Measurements from ENCODE around the gene PVALEF. TPM values are rescaled to one million over a fixed set of nuclear protein-coding genes. Genes with fewer than 3 reads are reported as not detected.

The PVALEF gene
- polyA plus RNA-seq, 1 of the 3 experiments (the other 2 are of a cell fraction), result not detected

DNA sequence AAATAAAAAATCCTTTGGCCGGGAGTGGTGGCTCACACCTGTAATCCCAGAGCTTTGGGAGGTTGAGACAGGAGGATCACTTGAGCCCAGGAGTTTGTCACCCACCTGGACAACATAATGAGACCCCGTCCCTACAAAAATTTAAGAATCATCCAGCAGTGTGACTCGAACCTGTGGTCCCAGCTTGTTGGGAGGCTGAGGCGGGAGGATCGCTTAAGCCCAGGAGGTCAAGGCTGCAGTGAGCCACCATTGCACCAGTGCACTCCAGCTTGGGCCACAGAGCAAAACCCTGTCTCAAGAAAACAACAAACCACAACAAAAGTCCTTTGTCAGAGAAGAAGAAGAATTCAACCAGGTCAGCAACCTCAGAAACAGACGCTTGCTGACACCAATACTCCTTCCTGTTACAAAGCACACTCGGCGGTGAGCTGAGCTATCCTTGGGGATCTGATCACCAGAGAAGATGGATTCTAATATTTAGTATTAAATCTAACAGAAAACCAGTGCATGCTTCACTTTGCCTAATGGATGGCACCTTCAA, 12.9 kb upstream of the PVALEF start (continued):
- TF ChIP-seq, protein P1, sequence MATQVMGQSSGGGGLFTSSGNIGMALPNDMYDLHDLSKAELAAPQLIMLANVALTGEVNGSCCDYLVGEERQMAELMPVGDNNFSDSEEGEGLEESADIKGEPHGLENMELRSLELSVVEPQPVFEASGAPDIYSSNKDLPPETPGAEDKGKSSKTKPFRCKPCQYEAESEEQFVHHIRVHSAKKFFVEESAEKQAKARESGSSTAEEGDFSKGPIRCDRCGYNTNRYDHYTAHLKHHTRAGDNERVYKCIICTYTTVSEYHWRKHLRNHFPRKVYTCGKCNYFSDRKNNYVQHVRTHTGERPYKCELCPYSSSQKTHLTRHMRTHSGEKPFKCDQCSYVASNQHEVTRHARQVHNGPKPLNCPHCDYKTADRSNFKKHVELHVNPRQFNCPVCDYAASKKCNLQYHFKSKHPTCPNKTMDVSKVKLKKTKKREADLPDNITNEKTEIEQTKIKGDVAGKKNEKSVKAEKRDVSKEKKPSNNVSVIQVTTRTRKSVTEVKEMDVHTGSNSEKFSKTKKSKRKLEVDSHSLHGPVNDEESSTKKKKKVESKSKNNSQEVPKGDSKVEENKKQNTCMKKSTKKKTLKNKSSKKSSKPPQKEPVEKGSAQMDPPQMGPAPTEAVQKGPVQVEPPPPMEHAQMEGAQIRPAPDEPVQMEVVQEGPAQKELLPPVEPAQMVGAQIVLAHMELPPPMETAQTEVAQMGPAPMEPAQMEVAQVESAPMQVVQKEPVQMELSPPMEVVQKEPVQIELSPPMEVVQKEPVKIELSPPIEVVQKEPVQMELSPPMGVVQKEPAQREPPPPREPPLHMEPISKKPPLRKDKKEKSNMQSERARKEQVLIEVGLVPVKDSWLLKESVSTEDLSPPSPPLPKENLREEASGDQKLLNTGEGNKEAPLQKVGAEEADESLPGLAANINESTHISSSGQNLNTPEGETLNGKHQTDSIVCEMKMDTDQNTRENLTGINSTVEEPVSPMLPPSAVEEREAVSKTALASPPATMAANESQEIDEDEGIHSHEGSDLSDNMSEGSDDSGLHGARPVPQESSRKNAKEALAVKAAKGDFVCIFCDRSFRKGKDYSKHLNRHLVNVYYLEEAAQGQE (IDR thresholded peaks at IDR 0.05; ENCODE audit: low read depth, low read length), result no peak
- no peak for TF ChIP-seq TCF12 (IDR thresholded peaks at IDR 0.05)
- TF ChIP-seq FOXM1 (IDR thresholded peaks at IDR 0.05; ENCODE audit: low read depth), result no peak
- TF ChIP-seq CHD2 (IDR thresholded peaks at IDR 0.05; ENCODE audit: low read length, partially characterized antibody), result no peak
- no peak for TF ChIP-seq SMC3 (IDR thresholded peaks at IDR 0.05; ENCODE audit: low read depth, low read length)
- no peak for TF ChIP-seq IRF3 (IDR thresholded peaks at IDR 0.05; ENCODE audit: low read depth, low read length)
- TF ChIP-seq FOSL2 (IDR thresholded peaks at IDR 0.05; ENCODE audit: borderline replicate concordance, low read depth), result no peak
- no peak for TF ChIP-seq POLR2AphosphoS5 (IDR thresholded peaks at IDR 0.05; ENCODE audit: low read depth, low read length)

DNA sequence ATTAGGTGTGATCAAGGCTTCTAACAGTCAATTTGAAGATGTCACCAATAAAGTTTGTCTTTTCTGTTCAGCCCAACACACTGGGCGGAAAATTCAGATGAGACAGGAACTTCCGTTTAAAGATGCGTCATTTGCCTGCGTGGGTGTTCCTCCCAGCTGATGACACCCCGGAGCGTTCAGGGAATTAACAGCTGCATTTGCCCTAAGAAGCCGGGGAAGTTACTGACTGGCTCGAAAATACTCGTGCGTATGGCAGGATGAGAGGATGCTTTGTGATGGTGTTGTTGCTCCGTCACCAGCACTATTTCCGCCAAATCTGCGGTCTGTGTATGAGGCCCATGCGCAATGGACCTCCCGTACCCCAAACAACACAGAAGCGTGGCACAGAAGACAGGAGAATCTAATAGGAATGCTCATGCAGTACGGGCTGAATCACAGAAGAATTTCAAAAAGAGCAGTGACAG, 11.9 kb upstream of the PVALEF start:
- peak; percentile 15 for DNase-seq
- no peak overlapping the region for H3K4me3 ChIP-seq (ENCODE audit: low read depth in 2 of 2, low read length in 1 of 2)
- H3K9me2 ChIP-seq, result no peaks in the 10 kb centered on the region
- no peaks in the 10 kb centered on the region for H4K20me1 ChIP-seq (ENCODE audit: insufficient read depth)
- WGBS (ENCODE audit: low lambda C conversion rate), result 81% methylated on average over 17 of the region's 17 CpGs
- H3K9me3 ChIP-seq, result no peaks in the 10 kb centered on the region
- no peaks in the 10 kb centered on the region for H3F3A ChIP-seq (replicated peaks; ENCODE audit: insufficient read depth)
- H3K79me2 ChIP-seq (ENCODE audit: insufficient read depth), result no peaks in the 10 kb centered on the region
- no peak overlapping the region for H3K9ac ChIP-seq
- POLR2A ChIA-PET, result interaction anchor here (0.7 kb wide), 1 partner anchor 77 kb away, joined by 3 read pairs; no protein-coding TSS in a partner anchor
- no peak overlapping the region for H2AFZ ChIP-seq (ENCODE audit: low read depth)
- no peaks in the 10 kb centered on the region for H3K36me3 ChIP-seq (replicated peaks in 1 of 2; ENCODE audit: control insufficient read depth in 1 of 2, insufficient read depth in 2 of 2, low read length in 1 of 2)
- CTCF ChIA-PET, result interaction anchor here (0.6 to 6.8 kb wide), 5 partner anchors 10 to 131 kb away, joined by 3 to 61 read pairs (median 5); no protein-coding TSS in a partner anchor
- no peaks in the 10 kb centered on the region; the same call in 1 of the 2 replicates for H3K27me3 ChIP-seq (ENCODE audit: insufficient read depth)
- no peaks in the 10 kb centered on the region for H3K4me1 ChIP-seq (ENCODE audit: control insufficient read depth in 1 of 2, insufficient read depth in 2 of 2, low read depth in 1 of 2, low read length in 1 of 2)
- no peak overlapping the region for H3K4me2 ChIP-seq
- H3K27ac ChIP-seq (ENCODE audit: low read depth in 2 of 2, low read length in 1 of 2), result no peak overlapping the region
- TF ChIP-seq SIN3A (IDR thresholded peaks at IDR 0.05; ENCODE audit: borderline replicate concordance, low read depth, low read length) (no peak), ZBTB33 (IDR thresholded peaks at IDR 0.05; ENCODE audit: borderline replicate concordance, low read depth) (no peak), FOXM1 (IDR thresholded peaks at IDR 0.05; ENCODE audit: low read depth) (no peak), IRF3 (IDR thresholded peaks at IDR 0.05; ENCODE audit: low read depth, low read length) (no peak), RCOR1 (IDR thresholded peaks at IDR 0.05; ENCODE audit: low read length) (no peak), YY1 (IDR thresholded peaks at IDR 0.05; ENCODE audit: low read depth) (no peak), JUND (IDR thresholded peaks at IDR 0.05) (no peak), NRF1 (IDR thresholded peaks at IDR 0.05; ENCODE audit: low read depth, low read length) (no peak), MEF2A (IDR thresholded peaks at IDR 0.05; ENCODE audit: borderline replicate concordance, low read depth) (no peak)
- TF ChIP-seq, protein P2, sequence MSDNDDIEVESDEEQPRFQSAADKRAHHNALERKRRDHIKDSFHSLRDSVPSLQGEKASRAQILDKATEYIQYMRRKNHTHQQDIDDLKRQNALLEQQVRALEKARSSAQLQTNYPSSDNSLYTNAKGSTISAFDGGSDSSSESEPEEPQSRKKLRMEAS (IDR thresholded peaks at IDR 0.05; ENCODE audit: low read depth), result no peak
- TF ChIP-seq, protein P3, sequence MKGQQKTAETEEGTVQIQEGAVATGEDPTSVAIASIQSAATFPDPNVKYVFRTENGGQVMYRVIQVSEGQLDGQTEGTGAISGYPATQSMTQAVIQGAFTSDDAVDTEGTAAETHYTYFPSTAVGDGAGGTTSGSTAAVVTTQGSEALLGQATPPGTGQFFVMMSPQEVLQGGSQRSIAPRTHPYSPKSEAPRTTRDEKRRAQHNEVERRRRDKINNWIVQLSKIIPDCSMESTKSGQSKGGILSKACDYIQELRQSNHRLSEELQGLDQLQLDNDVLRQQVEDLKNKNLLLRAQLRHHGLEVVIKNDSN (IDR thresholded peaks at IDR 0.05; ENCODE audit: borderline replicate concordance, low read depth), result no peak
- TF ChIP-seq, protein P1 (IDR thresholded peaks at IDR 0.05; ENCODE audit: low read depth, low read length), result no peak
